ENCODE data around the gene MT1G. TPM values are rescaled to one million over a fixed set of nuclear protein-coding genes. Genes with fewer than 3 reads are reported as not detected.

MT1G gene
- total and polyA plus RNA-seq, 9 of the 15 experiments (the other 6 are each of a cell fraction or from before 2014, with no cell fraction given): 0.28 to 1.7 (median 0.69) TPM; not detected in 4

GRCh38 chr16:56677474-56677873, 9.6 kb upstream of the MT1G start:
- CTCF ChIA-PET (ENCODE audit: low intra/inter-chr PET ratio): no interaction called here
- no peak for TF ChIP-seq ELF1 (tag; IDR thresholded peaks at IDR 0.05)
- TF ChIP-seq ZNF134 (CRISPR knock-in tag; conservative IDR thresholded peaks at IDR 0.05): no peak
- TF ChIP-seq ZMIZ1 (IDR thresholded peaks at IDR 0.05; ENCODE audit: low read depth in 2 of 2, low read length in 2 of 2): no peak
- TF ChIP-seq ARID4B (CRISPR knock-in tag; IDR thresholded peaks at IDR 0.05): no peak
- no peak for TF ChIP-seq TFE3 (CRISPR knock-in tag; IDR thresholded peaks at IDR 0.05)
- TF ChIP-seq THAP7 (CRISPR knock-in tag; IDR thresholded peaks at IDR 0.05): no peak
- no peak for TF ChIP-seq KLF13 (tag; IDR thresholded peaks at IDR 0.05; ENCODE audit: borderline replicate concordance, low read depth)
- no peak for TF ChIP-seq NR2F6 (CRISPR knock-in tag; IDR thresholded peaks at IDR 0.05)
- TF ChIP-seq SMARCA5 (IDR thresholded peaks at IDR 0.05): no peak
- no peak for TF ChIP-seq ZFP30 (CRISPR knock-in tag; IDR thresholded peaks at IDR 0.05; ENCODE audit: borderline replicate concordance)

More at GRCh38 chr16:56677474-56677873, 9.6 kb upstream of the MT1G start:
- no peaks in the 10 kb centered on the region for H3K79me2 ChIP-seq (ENCODE audit: control insufficient read depth, insufficient read depth, low read length)
- intact Hi-C loops (cut with micrococcal nuclease) (no loop called here), in situ Hi-C loops (cut with MboI) (no loop called here)
- H3K36me3 ChIP-seq (ENCODE audit: control insufficient read depth, insufficient read depth, low read length): no peaks in the 10 kb centered on the region
- H3K27me3 ChIP-seq (ENCODE audit: control insufficient read depth in 2 of 2, insufficient read depth in 2 of 2, low read length in 2 of 2): peaks cover 13 to 44% of the 10 kb centered on the region in 2 experiments
- H3K4me3 ChIP-seq: no peak overlapping the region
- H3K9me3 ChIP-seq (replicated peaks; ENCODE audit: control insufficient read depth, insufficient read depth, low read depth, low read length): no peaks in the 10 kb centered on the region
- FAIRE-seq (no peak), DNase-seq (ENCODE audit: extremely low read depth in 1 of 4, low spot score in 3 of 4) (no peak), ATAC-seq (no peak)
- POLR2A ChIA-PET: no interaction called here
- peaks cover under 1 to 13% of the 10 kb centered on the region in 2 experiments; a peak in 3 of 5 replicates for H3K4me1 ChIP-seq (replicated peaks in 1 of 2; ENCODE audit: control insufficient read depth in 2 of 2, insufficient read depth in 2 of 2, low read length in 2 of 2)
- 0% methylated on average over 3 of the region's 3 CpGs for WGBS (ENCODE audit: insufficient coverage, low coverage, missing lambda C conversion rate)
- no TSS peak for BruUV-seq (replicated peaks)
- H3K9me1 ChIP-seq (ENCODE audit: control insufficient read depth, insufficient read depth, low read length): no peaks in the 10 kb centered on the region
- no peak overlapping the region for H3K27ac ChIP-seq (ENCODE audit: extremely low read depth, low read depth, low read length)
- peaks cover 3% of the 10 kb centered on the region; the same call in 1 of the 2 replicates for H4K20me1 ChIP-seq (replicated peaks; ENCODE audit: control insufficient read depth, insufficient read depth, low read length)
- no peak overlapping the region for H3K9ac ChIP-seq (ENCODE audit: insufficient read depth in 1 of 2, low read depth in 2 of 2, low read length in 2 of 2)
- H3K4me2 ChIP-seq (ENCODE audit: insufficient read depth, low read length): no peak overlapping the region
- no peak overlapping the region for H2AFZ ChIP-seq (ENCODE audit: low read depth, low read length)

Data from K562 (cell line).